T-helper 22 cell (primary cell): ENCODE data around the gene LAPTM5.
"Not testable (repeated sequence)": the region's sequence is repeated elsewhere in the genome, so short reads cannot be mapped to it uniquely, and the experiment has no call there.

Experiments used
- DNase-seq: peaks from one replicate; pipeline ENCODE4 v3.0.0-alpha.2; 2020; ENCODE audit warnings: low read depth

LAPTM5 gene

GRCh38 chr1:30757352-30758120, at the start of gene LAPTM5:
LAPTM5 (minus strand) TSS chr1:30757774; CDS start chr1:30757745, 29 bp downstream.
- peak; percentile 62 for DNase-seq

- no peak for DNase-seq
Measured at GRCh38 chr1:30806381-30807317, 49.1 kb upstream of the LAPTM5 start.

GRCh38 chr1:30805304-30806003, 47.9 kb upstream of the LAPTM5 start:
- no peak for DNase-seq

GRCh38 chr1:30804822-30805221, 47.2 kb upstream of the LAPTM5 start:
- DNase-seq: no peak

- no peak for DNase-seq
Measured at GRCh38 chr1:30804352-30804751, 46.8 kb upstream of the LAPTM5 start.

GRCh38 chr1:30803562-30803961, 46.0 kb upstream of the LAPTM5 start:
- DNase-seq: no peak

- peak; percentile 43 for DNase-seq
Measured at GRCh38 chr1:30801771-30802198, 44.2 kb upstream of the LAPTM5 start.

GRCh38 chr1:30799233-30799511, 41.6 kb upstream of the LAPTM5 start:
- no peak for DNase-seq

GRCh38 chr1:30798389-30799232, 41.0 kb upstream of the LAPTM5 start:
- DNase-seq: no peak

GRCh38 chr1:30795026-30795425, 37.5 kb upstream of the LAPTM5 start:
- DNase-seq: no peak

GRCh38 chr1:30794260-30794659, 36.7 kb upstream of the LAPTM5 start:
- no peak for DNase-seq

- no peak for DNase-seq
Measured at GRCh38 chr1:30793209-30793608, 35.6 kb upstream of the LAPTM5 start.

GRCh38 chr1:30791868-30792267, 34.3 kb upstream of the LAPTM5 start:
- DNase-seq: no peak

GRCh38 chr1:30790850-30791778, 33.5 kb upstream of the LAPTM5 start:
- no peak for DNase-seq

GRCh38 chr1:30790256-30790525, 32.6 kb upstream of the LAPTM5 start:
- not testable (repeated sequence) for DNase-seq

GRCh38 chr1:30789388-30790255, 32.0 kb upstream of the LAPTM5 start:
- no peak for DNase-seq

- DNase-seq: no peak
Measured at GRCh38 chr1:30788580-30789387, 31.2 kb upstream of the LAPTM5 start.

GRCh38 chr1:30787856-30788495, 30.4 kb upstream of the LAPTM5 start:
- no peak for DNase-seq
